G401.6 (cell line): ENCODE data around the gene TMEM255B.

ENCODE experiments used
- FAIRE-seq: peaks from 2 replicates; lab custom pipeline; 2012; peaks lifted over from hg19 to GRCh38; lab: Jason Lieb, UNC

Gene TMEM255B

GRCh38 chr13:113834496-113835200 is 75.6 kb downstream of the TMEM255B start:
- no peak for FAIRE-seq

GRCh38 chr13:113835461-113836270 is 76.6 kb downstream of the TMEM255B start:
- FAIRE-seq: no peak

GRCh38 chr13:113836768-113837559 is 77.9 kb downstream of the TMEM255B start:
- FAIRE-seq: no peak

GRCh38 chr13:113837560-113838355 is 78.7 kb downstream of the TMEM255B start:
- FAIRE-seq: peak; percentile 84

GRCh38 chr13:113838711-113839201 is 79.7 kb downstream of the TMEM255B start:
- no peak for FAIRE-seq

- FAIRE-seq: no peak
These were observed 80.6 kb downstream of the TMEM255B start for GRCh38 chr13:113839536-113840204.

GRCh38 chr13:113840541-113841352 is 81.7 kb downstream of the TMEM255B start:
- FAIRE-seq: no peak

GRCh38 chr13:113841353-113841650 is 82.3 kb downstream of the TMEM255B start:
- FAIRE-seq: no peak

- no peak for FAIRE-seq
These were observed 83.5 kb downstream of the TMEM255B start for GRCh38 chr13:113842336-113843062.

GRCh38 chr13:113843063-113843654 is 84.1 kb downstream of the TMEM255B start:
- no peak for FAIRE-seq

GRCh38 chr13:113843864-113844556 is 85.0 kb downstream of the TMEM255B start:
- no peak for FAIRE-seq

- no peak for FAIRE-seq
These were observed 86.0 kb downstream of the TMEM255B start for GRCh38 chr13:113845055-113845454.

- FAIRE-seq: no peak
These were observed 87.0 kb downstream of the TMEM255B start for GRCh38 chr13:113845723-113846635.

GRCh38 chr13:113846636-113847318 is 87.8 kb downstream of the TMEM255B start:
- no peak for FAIRE-seq

- no peak for FAIRE-seq
These were observed 89.0 kb downstream of the TMEM255B start for GRCh38 chr13:113848020-113848419.

GRCh38 chr13:113848431-113849260 is 89.6 kb downstream of the TMEM255B start:
- FAIRE-seq: no peak
